H1 (cell line): ENCODE measurements around the gene CPEB1. TPM values are rescaled to one million over a fixed set of nuclear protein-coding genes. Genes with fewer than 3 reads are reported as not detected.

ENCODE experiments used
- CTCF ChIA-PET: fragments of 300-600 bp; sonication (Branson Sonifier 250); formaldehyde crosslinking; loops from one replicate; lab custom pipeline; 2021; ENCODE audit not compliant: partially characterized antibody; lab: Charles Lee
- POLR2A ChIA-PET: fragments of 300-600 bp; sonication (Branson Sonifier 250); formaldehyde crosslinking; loops from one replicate; lab custom pipeline; 2021; ENCODE audit warnings: inconsistent platforms; ENCODE audit not compliant: partially characterized antibody; lab: Charles Lee
- DNase-seq, 2 experiments: peaks; one replicate each; pipeline versions ENCODE4 v3.0.0 to v3.0.0-alpha.2; 2010 to 2022; ENCODE audit warnings: low spot score in 2 of 2, low read depth in 1 of 2, mixed read lengths in 1 of 2
- FAIRE-seq: peaks from 2 replicates; lab custom pipeline; 2011; peaks lifted over from hg19 to GRCh38; lab: Jason Lieb, UNC
- H2AFZ ChIP-seq: 2 replicates; pipeline ENCODE4 v1.8.1; 2012; ENCODE audit warnings: low read length, inconsistent platforms
- H2AK5ac ChIP-seq: 2 replicates; pipeline ENCODE4 v1.6.1; 2013; ENCODE audit warnings: low read depth, low read length
- H2BK120ac ChIP-seq: replicated peaks from 2 replicates; pipeline ENCODE3; 2013; ENCODE audit warnings: low read depth, low read length, inconsistent platforms
- H2BK12ac ChIP-seq: 2 replicates; pipeline ENCODE4 v1.6.1; 2013; ENCODE audit warnings: low read depth, low read length
- H2BK15ac ChIP-seq: 2 replicates; pipeline ENCODE4 v1.6.1; 2013; ENCODE audit warnings: low read length
- H2BK20ac ChIP-seq: 2 replicates; pipeline ENCODE4 v1.6.1; 2013; ENCODE audit warnings: low read length
- H2BK5ac ChIP-seq: 2 replicates; pipeline ENCODE4 v1.6.1; 2013; ENCODE audit warnings: low read depth, low read length
- H3K14ac ChIP-seq: 2 replicates; pipeline ENCODE4 v1.6.1; 2013; ENCODE audit warnings: inconsistent platforms; ENCODE audit not compliant: insufficient read length
- H3K18ac ChIP-seq: 2 replicates; pipeline ENCODE4 v1.6.1; 2013; ENCODE audit warnings: low read length; ENCODE audit errors: extremely low read depth
- H3K23ac ChIP-seq: 2 replicates; pipeline ENCODE4 v1.6.1; 2013; ENCODE audit warnings: inconsistent platforms; ENCODE audit not compliant: insufficient read length
- H3K23me2 ChIP-seq: 2 replicates; pipeline ENCODE4 v1.6.1; 2013; ENCODE audit warnings: low read depth, low read length
- H3K27ac ChIP-seq: 2 replicates; pipeline ENCODE4 v1.6.1; 2011; ENCODE audit warnings: low read depth, low read length, inconsistent platforms
- H3K27me3 ChIP-seq, 4 experiments: replicated peaks in 1 of 4; 1 replicate in 1 of 4; 2 replicates in 3 of 4; pipeline versions ENCODE4 v1.6.1 to v1.8.1; 2011 to 2013; ENCODE audit warnings: low read length in 3 of 4, mild to moderate bottlenecking in 3 of 4, inconsistent platforms in 2 of 4, mixed read lengths in 2 of 4, moderate library complexity in 1 of 4; ENCODE audit not compliant: control insufficient read depth in 3 of 4, insufficient read depth in 3 of 4; ENCODE audit errors: extremely low read depth in 1 of 4
- H3K36me3 ChIP-seq, 4 experiments: 2 replicates each; pipeline versions ENCODE4 v1.6.1 to v1.8.1; 2011 to 2013; ENCODE audit warnings: mild to moderate bottlenecking in 4 of 4, low read length in 3 of 4, moderate library complexity in 2 of 4, control low read depth in 1 of 4, inconsistent platforms in 1 of 4; ENCODE audit not compliant: insufficient read depth in 4 of 4, control insufficient read depth in 2 of 4
- H3K4ac ChIP-seq: replicated peaks from 2 replicates; pipeline ENCODE3; 2013; ENCODE audit warnings: low read length, low read depth, mixed read lengths, inconsistent platforms; ENCODE audit not compliant: insufficient read length
- H3K4me1 ChIP-seq, 4 experiments: replicated peaks in 1 of 4; 1 replicate in 1 of 4; 2 replicates in 3 of 4; pipeline versions ENCODE4 v1.6.1 to v1.8.1; 2011 to 2013; ENCODE audit warnings: low read length in 3 of 4, inconsistent platforms in 2 of 4, mixed read lengths in 1 of 4; ENCODE audit not compliant: insufficient read depth in 4 of 4, control insufficient read depth in 3 of 4
- H3K4me2 ChIP-seq, 2 experiments: 2 replicates each; pipeline versions ENCODE4 v1.6.1 to v1.8.1; 2011 to 2013; ENCODE audit warnings: low read depth in 2 of 2, low read length in 2 of 2, control low read depth in 1 of 2, inconsistent platforms in 1 of 2, mild to moderate bottlenecking in 1 of 2; ENCODE audit not compliant: insufficient read depth in 1 of 2
- H3K4me3 ChIP-seq, 4 experiments: fragments of 200-600, 300-600 bp in 1 of 4; sonication (generic), shearing (Covaris generic), sonication (Bioruptor Twin) in 1 of 4; 2 replicates each; pipeline versions ENCODE4 v1.5.1 to v1.8.1; 2011 to 2016; ENCODE audit warnings: low read length in 4 of 4, low read depth in 3 of 4, control low read depth in 2 of 4, inconsistent platforms in 2 of 4, mild to moderate bottlenecking in 2 of 4, mixed read lengths in 1 of 4, moderate library complexity in 1 of 4; ENCODE audit not compliant: insufficient read depth in 2 of 4; ENCODE audit errors: extremely low read depth in 1 of 4
- H3K56ac ChIP-seq: replicated peaks from 2 replicates; pipeline ENCODE3; 2013; ENCODE audit warnings: low read depth, mild to moderate bottlenecking, mixed read lengths, low read length, inconsistent platforms; ENCODE audit not compliant: insufficient read length
- H3K79me1 ChIP-seq: 2 replicates; pipeline ENCODE4 v1.6.1; 2013; ENCODE audit warnings: low read depth, low read length, control low read depth
- H3K79me2 ChIP-seq, 2 experiments: 2 replicates each; pipeline versions ENCODE4 v1.6.1 to v1.8.1; 2012 to 2013; ENCODE audit warnings: low read length in 2 of 2, mild to moderate bottlenecking in 2 of 2, inconsistent platforms in 1 of 2; ENCODE audit not compliant: insufficient read depth in 2 of 2, control insufficient read depth in 1 of 2
- H3K9ac ChIP-seq, 4 experiments: replicated peaks in 1 of 4; 1 replicate in 1 of 4; 2 replicates in 3 of 4; pipeline versions ENCODE4 v1.6.1 to v1.8.1; 2011 to 2013; ENCODE audit warnings: low read depth in 3 of 4, low read length in 3 of 4, control low read depth in 2 of 4, mild to moderate bottlenecking in 2 of 4, moderate library complexity in 2 of 4, inconsistent platforms in 1 of 4; ENCODE audit errors: extremely low read depth in 1 of 4
- H3K9me3 ChIP-seq, 2 experiments: 2 replicates each; pipeline versions ENCODE4 v1.6.1 to v1.8.1; 2012 to 2013; ENCODE audit warnings: mild to moderate bottlenecking in 2 of 2, moderate library complexity in 2 of 2, control low read depth in 1 of 2, inconsistent platforms in 1 of 2, low read depth in 1 of 2, low read length in 1 of 2, mixed read lengths in 1 of 2; ENCODE audit not compliant: insufficient read depth in 2 of 2
- H4K20me1 ChIP-seq, 2 experiments: replicated peaks in 1 of 2; 2 replicates each; pipeline versions ENCODE3 to v1.8.1; 2011 to 2013; ENCODE audit warnings: inconsistent platforms in 2 of 2, low read length in 2 of 2, mild to moderate bottlenecking in 1 of 2; ENCODE audit not compliant: insufficient read depth in 2 of 2, control insufficient read depth in 1 of 2
- H4K5ac ChIP-seq: 2 replicates; pipeline ENCODE4 v1.6.1; 2013; ENCODE audit warnings: low read length, low read depth, mixed read lengths, inconsistent platforms; ENCODE audit not compliant: insufficient read length
- H4K8ac ChIP-seq: 2 replicates; pipeline ENCODE4 v1.8.0; 2013; ENCODE audit warnings: mild to moderate bottlenecking, moderate library complexity, low read length, inconsistent platforms; ENCODE audit not compliant: insufficient read depth; ENCODE audit errors: extremely low read depth
- H4K91ac ChIP-seq: replicated peaks from 2 replicates; pipeline ENCODE3; 2013; ENCODE audit warnings: low read length, mixed read lengths, inconsistent platforms; ENCODE audit not compliant: insufficient read length
- POU5F1 ChIP-seq: IDR thresholded peaks from 2 replicates; pipeline ENCODE4 v1.6.1; 2011; ENCODE audit warnings: low read depth, mild to moderate bottlenecking, low read length, moderate library complexity
- SAP30 ChIP-seq: fragments of 300-600 bp; sonication (generic); IDR thresholded peaks from 2 replicates; pipeline ENCODE4 v1.7.1; 2012; ENCODE audit warnings: low read length, moderate library complexity, mild to moderate bottlenecking, inconsistent platforms; ENCODE audit not compliant: insufficient read depth, insufficient replicate concordance
- WGBS, 2 experiments: shearing (Covaris generic) in 1 of 2; methylation state at CpG; one replicate each; pipeline versions ENCODE4 v1.1.6 to v1.1.7; 2013 to 2015; ENCODE audit warnings: low lambda C conversion rate in 2 of 2, mixed read lengths in 2 of 2, inconsistent platforms in 1 of 2, low coverage in 1 of 2, missing lambda C conversion rate in 1 of 2; ENCODE audit not compliant: insufficient replicate concordance in 2 of 2, insufficient coverage in 1 of 2, insufficient read length in 1 of 2; ENCODE audit errors: extremely low coverage in 1 of 2, missing lambda C conversion rate in 1 of 2; 5-methylcytosine and 5-hydroxymethylcytosine counted together
- polyA plus RNA-seq, 7 experiments: library from polyadenylated mRNA; depleted of rRNA in 3 of 7; stranded (reverse) in 5 of 7; unstranded in 2 of 7; fragments of >200 nt in 5 of 7; fragments of 200-250 nt in 2 of 7; gene quantifications; 1 replicate in 5 of 7; 2 replicates in 1 of 7; 4 replicates in 1 of 7; pipeline versions ENCODE4 v1.2.1 to v1.2.3, GENCODE V29; 2011 to 2013; ENCODE audit warnings: missing spikeins in 2 of 7, mixed read lengths in 2 of 7
- total RNA-seq: library from RNA; stranded (reverse); fragmentation: NEBNext Ultra II Directional; extraction: Animal tissue kit (Norgen Biotek cat#: 25700); gene quantifications from 2 replicates; pipeline ENCODE4 v1.2.1, GENCODE V29; 2021

Gene CPEB1
- total and polyA plus RNA-seq, 2 of the 8 experiments (the other 6 are each of a cell fraction or from before 2014, with no cell fraction given): 4.4 to 4.5 TPM

DNA sequence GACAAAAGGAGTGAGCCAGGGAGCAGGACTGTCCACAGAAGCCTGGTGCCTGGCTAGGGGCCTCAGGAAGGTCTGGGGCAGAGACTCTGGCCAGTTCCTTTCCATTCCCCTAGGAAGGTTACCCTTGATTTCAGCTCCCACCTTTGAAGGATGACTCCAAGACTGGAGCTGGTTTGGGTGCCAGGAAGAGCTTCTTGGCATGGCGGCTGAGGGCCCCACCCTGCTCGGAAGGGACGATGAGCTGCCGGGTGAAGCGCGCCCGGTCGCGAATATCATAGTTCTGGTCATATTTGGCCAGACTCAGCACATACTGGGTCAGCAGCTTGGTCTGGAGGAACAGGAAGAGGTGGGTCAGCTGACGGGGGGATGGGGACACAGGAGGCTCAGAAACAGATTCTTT, 19.4 kb upstream of the CPEB1 start:
- no peak overlapping the region for H3K18ac ChIP-seq
- H3K9me3 ChIP-seq: no peaks in the 10 kb centered on the region
- no peaks in the 10 kb centered on the region; a peak in 3 of 7 replicates for H3K27me3 ChIP-seq
- no peak overlapping the region for H2BK15ac ChIP-seq
- POLR2A ChIA-PET: interaction anchor here (1.7 kb wide), 1 partner anchor 127 kb away, joined by 6 read pairs; the partner anchor contains the start of gene RPS17
- no peak overlapping the region for H4K91ac ChIP-seq
- CTCF ChIA-PET: interaction anchor here (1.1 to 1.6 kb wide), 2 partner anchors 12 to 13 kb away, joined by 3 read pairs; no protein-coding TSS in a partner anchor
- H2AFZ ChIP-seq: no peak overlapping the region
- WGBS, 2 experiments: 89% methylated on average over 10 of the region's 10 CpGs; no CpG with 5 or more reads in 1 of the 2 experiments
- no peak overlapping the region for H2BK20ac ChIP-seq
- no peaks in the 10 kb centered on the region for H3K79me1 ChIP-seq
- H3K23ac ChIP-seq: no peak overlapping the region
- H3K9ac ChIP-seq: no peak overlapping the region
- no peak overlapping the region for H2AK5ac ChIP-seq
- H3K4me3 ChIP-seq: no peak overlapping the region
- no peak overlapping the region for H4K5ac ChIP-seq
- FAIRE-seq: no peak
- H3K36me3 ChIP-seq: no peaks in the 10 kb centered on the region
- no peaks in the 10 kb centered on the region for H3K4me1 ChIP-seq
- no peak overlapping the region for H2BK120ac ChIP-seq
- no peak overlapping the region for H2BK12ac ChIP-seq
- DNase-seq: no peak
- H3K14ac ChIP-seq: no peak overlapping the region
- no peak overlapping the region; the same call in 1 of the 2 replicates for H4K8ac ChIP-seq
- no peak overlapping the region for H2BK5ac ChIP-seq
- no peak overlapping the region for H3K27ac ChIP-seq
- no peaks in the 10 kb centered on the region; the same call in 1 of the 2 replicates for H3K23me2 ChIP-seq
- no peak overlapping the region for H3K4me2 ChIP-seq
- H3K56ac ChIP-seq: no peak overlapping the region
- no peaks in the 10 kb centered on the region for H3K79me2 ChIP-seq
- H4K20me1 ChIP-seq: peaks cover 0 to 8% of the 10 kb centered on the region in 2 experiments
- no peak overlapping the region for H3K4ac ChIP-seq
- TF ChIP-seq POU5F1 (no peak), SAP30 (no peak)
